Kidney capillary endothelial cell (primary cell): ENCODE data around the gene SEMA3A.
A peak's percentile ranks its signal among the peaks of the same experiment; 100 is the strongest.
"Not testable (repeated sequence)": the region's sequence is repeated elsewhere in the genome, so short reads cannot be mapped to it uniquely, and the experiment has no call there.

Experiments used
- DNase-seq: peaks from one replicate; pipeline ENCODE4 v3.0.0-alpha.2; 2018; ENCODE audit warnings: low spot score

Gene SEMA3A

GRCh38 chr7:84194484-84195271 lies at the start of gene SEMA3A:
TSS of gene SEMA3A (minus strand) at chr7:84194789. CDS start at chr7:84194586, 203 bp downstream.
- DNase-seq: no peak

- DNase-seq: not testable (repeated sequence)
Measured at GRCh38 chr7:84243037-84243436, 48.4 kb upstream of the SEMA3A start.

- no peak for DNase-seq
Measured at GRCh38 chr7:84238596-84238995, 44.0 kb upstream of the SEMA3A start.

GRCh38 chr7:84237533-84238173 lies 43.1 kb upstream of the SEMA3A start:
- peak; percentile 89 for DNase-seq

- peak; percentile 73 for DNase-seq
Measured at GRCh38 chr7:84236398-84236797, 41.8 kb upstream of the SEMA3A start.

- no peak for DNase-seq
Measured at GRCh38 chr7:84232646-84233045, 38.1 kb upstream of the SEMA3A start.

- no peak for DNase-seq
Measured at GRCh38 chr7:84231157-84231556, 36.6 kb upstream of the SEMA3A start.

GRCh38 chr7:84230491-84230890 lies 35.9 kb upstream of the SEMA3A start:
- no peak for DNase-seq

- no peak for DNase-seq
Measured at GRCh38 chr7:84228526-84228925, 33.9 kb upstream of the SEMA3A start.

GRCh38 chr7:84226759-84227158 lies 32.2 kb upstream of the SEMA3A start:
- no peak for DNase-seq

GRCh38 chr7:84224505-84224904 lies 29.9 kb upstream of the SEMA3A start:
- DNase-seq: no peak

- DNase-seq: peak; percentile 21
Measured at GRCh38 chr7:84219310-84219709, 24.7 kb upstream of the SEMA3A start.

GRCh38 chr7:84218681-84219080 lies 24.1 kb upstream of the SEMA3A start:
- peak; percentile 70 for DNase-seq

- peak; percentile 27 for DNase-seq
Measured at GRCh38 chr7:84216472-84216871, 21.9 kb upstream of the SEMA3A start.

GRCh38 chr7:84214757-84215156 lies 20.2 kb upstream of the SEMA3A start:
- DNase-seq: not testable (repeated sequence)

GRCh38 chr7:84210301-84210700 lies 15.7 kb upstream of the SEMA3A start:
- DNase-seq: no peak

GRCh38 chr7:84209006-84209405 lies 14.4 kb upstream of the SEMA3A start:
- DNase-seq: no peak

GRCh38 chr7:84207615-84208014 lies 13.0 kb upstream of the SEMA3A start:
- no peak for DNase-seq

GRCh38 chr7:84207025-84207424 lies 12.4 kb upstream of the SEMA3A start:
- DNase-seq: no peak

GRCh38 chr7:84204655-84205054 lies 10.1 kb upstream of the SEMA3A start:
- no peak for DNase-seq

- no peak for DNase-seq
Measured at GRCh38 chr7:84202855-84203254, 8.3 kb upstream of the SEMA3A start.

GRCh38 chr7:84200859-84201258 lies 6.3 kb upstream of the SEMA3A start:
- DNase-seq: no peak

- no peak for DNase-seq
Measured at GRCh38 chr7:84199216-84199615, 4.6 kb upstream of the SEMA3A start.

GRCh38 chr7:84196084-84196503 lies 1.5 kb upstream of the SEMA3A start:
- no peak for DNase-seq
